SU-DHL-6 (cell line): ENCODE results near the gene ASPA.

Source experiments
- H2AFZ ChIP-seq: fragments of 200-600 bp; sonication (generic); 2 replicates; pipeline ENCODE4 v1.6.1; 2014; ENCODE audit warnings: low read depth, mild to moderate bottlenecking, moderate library complexity, mixed read lengths, antibody characterized with exemption, low read length; ENCODE audit not compliant: severe bottlenecking
- H3F3A ChIP-seq: fragments of 200-600 bp; shearing (Covaris generic); 2 replicates; pipeline ENCODE4 v1.6.0; 2016; ENCODE audit warnings: antibody characterized with exemption, mild to moderate bottlenecking; ENCODE audit not compliant: insufficient read depth
- H3K27ac ChIP-seq: fragments of 200-600 bp; sonication (generic); 2 replicates; pipeline ENCODE4 v1.5.1; 2016; ENCODE audit warnings: low read depth, mild to moderate bottlenecking, low read length, moderate library complexity, mixed read lengths
- H3K27me3 ChIP-seq: fragments of 200-600 bp; sonication (generic), shearing (Covaris generic); 2 replicates; pipeline ENCODE4 v1.6.0; 2014; ENCODE audit warnings: mild to moderate bottlenecking, low read length
- H3K36me3 ChIP-seq: fragments of 200-600 bp; sonication (generic); 2 replicates; pipeline ENCODE4 v1.6.1; 2014; ENCODE audit warnings: mild to moderate bottlenecking, low read length, mixed read lengths
- H3K4me2 ChIP-seq: fragments of 300-600, 200-600 bp; shearing (Covaris generic), sonication (generic); 2 replicates; pipeline ENCODE4 v1.6.0; 2014; ENCODE audit warnings: low read length, low read depth, mild to moderate bottlenecking; ENCODE audit not compliant: poor library complexity, severe bottlenecking
- H3K4me3 ChIP-seq: fragments of 200-600 bp; sonication (generic); 2 replicates; pipeline ENCODE4 v1.5.1; 2014; ENCODE audit warnings: antibody characterized with exemption, low read length, mild to moderate bottlenecking, mixed read lengths; ENCODE audit not compliant: insufficient read depth, poor library complexity, severe bottlenecking
- H3K79me2 ChIP-seq: fragments of 200-600 bp; sonication (generic); 2 replicates; pipeline ENCODE4 v1.6.1; 2014; ENCODE audit warnings: mild to moderate bottlenecking, low read length, moderate library complexity; ENCODE audit not compliant: insufficient read depth
- H3K9ac ChIP-seq: fragments of 200-600 bp; sonication (generic); 2 replicates; pipeline ENCODE4 v1.7.0; 2014; ENCODE audit warnings: mild to moderate bottlenecking, low read length
- H3K9me2 ChIP-seq: fragments of 200-600 bp; sonication (generic); replicated peaks from 2 replicates; pipeline ENCODE4 v1.6.1; 2014; ENCODE audit warnings: low read length; ENCODE audit not compliant: insufficient read depth
- H3K9me3 ChIP-seq: fragments of 200-600 bp; sonication (generic); 2 replicates; pipeline ENCODE4 v1.6.1; 2014; ENCODE audit warnings: low read length, mixed read lengths; ENCODE audit not compliant: insufficient read depth
- H4K20me1 ChIP-seq: fragments of 200-600 bp; sonication (generic); 2 replicates; pipeline ENCODE4 v1.6.1; 2014; ENCODE audit warnings: low read depth, mild to moderate bottlenecking, antibody characterized with exemption, low read length, moderate library complexity, mixed read lengths
- CTCF ChIP-seq: fragments of 200-600 bp; sonication (generic); IDR thresholded peaks from one replicate; pipeline ENCODE4 v1.5.1; 2017; ENCODE audit warnings: antibody characterized with exemption, mild to moderate bottlenecking, low read length, moderate library complexity; ENCODE audit not compliant: insufficient read depth, poor library complexity, severe bottlenecking
- EZH2phosphoT487 ChIP-seq: fragments of 200-600 bp; sonication (generic), shearing (Covaris generic); conservative IDR thresholded peaks from 2 replicates; pipeline ENCODE4 v1.6.1; 2018; ENCODE audit warnings: mild to moderate bottlenecking, antibody characterized with exemption, low read length, moderate library complexity, mixed read lengths

The ASPA gene

GRCh38 chr17:3497101-3497500 is 21.3 kb downstream of the ASPA start:
- no peaks in the 10 kb centered on the region for H3K36me3 ChIP-seq
- no peaks in the 10 kb centered on the region for H4K20me1 ChIP-seq
- no peak overlapping the region for H3K4me3 ChIP-seq
- H3K9ac ChIP-seq = no peak overlapping the region
- H3K27ac ChIP-seq = no peak overlapping the region
- H3K4me2 ChIP-seq = no peak overlapping the region
- no peaks in the 10 kb centered on the region for H3K9me2 ChIP-seq
- no peaks in the 10 kb centered on the region for H3K27me3 ChIP-seq
- TF ChIP-seq CTCF (no peak), EZH2phosphoT487 (no peak)
- no peak overlapping the region for H2AFZ ChIP-seq
- no peaks in the 10 kb centered on the region for H3K9me3 ChIP-seq
- no peaks in the 10 kb centered on the region for H3F3A ChIP-seq
- no peaks in the 10 kb centered on the region for H3K79me2 ChIP-seq

GRCh38 chr17:3501344-3501743 is 25.5 kb downstream of the ASPA start:
- H3K9me3 ChIP-seq = no peaks in the 10 kb centered on the region
- TF ChIP-seq EZH2phosphoT487 = no peak
- no peak overlapping the region for H3K4me2 ChIP-seq

GRCh38 chr17:3502466-3502865 is 26.7 kb downstream of the ASPA start:
- Histone ChIP-seq H3K9me3 (no peaks in the 10 kb centered on the region), H2AFZ (no peak overlapping the region), H3K27ac (no peak overlapping the region), H3K79me2 (no peaks in the 10 kb centered on the region), H3K4me2 (no peak overlapping the region), H3K4me3 (no peak overlapping the region), H3K27me3 (no peaks in the 10 kb centered on the region), H3K9me2 (no peaks in the 10 kb centered on the region), H3K9ac (no peak overlapping the region), H3K36me3 (no peaks in the 10 kb centered on the region), H4K20me1 (no peaks in the 10 kb centered on the region), H3F3A (no peaks in the 10 kb centered on the region)
- TF ChIP-seq CTCF = no peak
- TF ChIP-seq EZH2phosphoT487 = no peak

More at GRCh38 chr17:3501344-3501743, 25.5 kb downstream of the ASPA start:
- no peaks in the 10 kb centered on the region for H3K9me2 ChIP-seq
- H3F3A ChIP-seq = no peaks in the 10 kb centered on the region
- no peaks in the 10 kb centered on the region for H3K79me2 ChIP-seq
- no peak overlapping the region for H2AFZ ChIP-seq
- H3K27ac ChIP-seq = no peak overlapping the region
- H3K4me3 ChIP-seq = no peak overlapping the region
- no peak overlapping the region for H3K9ac ChIP-seq
- no peaks in the 10 kb centered on the region for H3K27me3 ChIP-seq
- H4K20me1 ChIP-seq = no peaks in the 10 kb centered on the region
- no peaks in the 10 kb centered on the region for H3K36me3 ChIP-seq

DNA sequence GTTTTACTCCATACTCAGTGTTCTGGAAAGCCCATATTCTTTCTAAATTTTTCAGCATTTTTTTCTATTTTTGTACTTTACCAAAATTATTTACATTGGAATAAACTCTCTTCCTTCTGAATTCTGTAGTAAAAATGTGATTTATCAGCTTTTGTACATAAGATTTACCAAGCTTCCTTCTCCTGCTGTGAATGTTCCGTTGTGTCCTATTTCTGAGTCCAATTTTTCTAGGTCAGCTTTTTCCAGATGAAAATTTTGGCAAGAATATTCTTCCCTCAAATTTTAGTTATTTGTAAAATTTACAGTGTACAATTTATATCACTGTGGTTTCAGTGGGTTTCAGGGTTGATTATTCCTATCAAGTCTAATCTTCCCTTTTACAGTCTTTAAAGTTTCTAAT is 27.5 kb downstream of the ASPA start:
- H3F3A ChIP-seq = no peaks in the 10 kb centered on the region
- H3K4me3 ChIP-seq = no peak overlapping the region
- H3K4me2 ChIP-seq = no peak overlapping the region

More for the DNA sequence above, 27.5 kb downstream of the ASPA start:
- H3K27me3 ChIP-seq = no peaks in the 10 kb centered on the region
- no peak overlapping the region for H2AFZ ChIP-seq
- no peak overlapping the region for H3K9ac ChIP-seq
- no peaks in the 10 kb centered on the region for H3K79me2 ChIP-seq
- no peak for TF ChIP-seq CTCF
- no peak for TF ChIP-seq EZH2phosphoT487
- H3K9me3 ChIP-seq = no peaks in the 10 kb centered on the region
- no peaks in the 10 kb centered on the region for H3K36me3 ChIP-seq
- no peaks in the 10 kb centered on the region for H4K20me1 ChIP-seq
- H3K27ac ChIP-seq = no peak overlapping the region
- H3K9me2 ChIP-seq = no peaks in the 10 kb centered on the region
